ENCODE data around the gene CEMIP.
"Not testable (repeated sequence)": the region's sequence is repeated elsewhere in the genome, so short reads cannot be mapped to it uniquely, and the experiment has no call there.

CEMIP gene

DNA sequence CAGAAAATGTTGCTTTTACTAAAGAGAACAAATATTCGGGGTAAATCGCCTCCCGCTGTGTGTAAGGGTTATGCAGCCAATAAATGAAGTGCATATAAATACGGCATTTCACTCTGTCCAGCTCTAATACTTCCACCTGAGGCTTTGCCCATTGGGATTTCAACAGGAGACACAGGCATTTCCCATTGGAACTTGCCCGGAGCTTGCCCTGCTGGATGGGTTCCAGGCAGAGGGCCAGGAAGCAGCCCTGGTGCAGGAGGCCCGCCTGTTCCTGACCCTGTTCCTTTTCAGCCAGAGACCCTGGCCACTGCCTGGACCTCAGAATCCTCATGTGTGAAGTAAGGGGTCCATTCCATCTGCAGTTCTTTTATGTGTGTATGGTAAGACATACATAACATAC lies 17.4 kb upstream of the CEMIP start:
- no peak for DNase-seq (ENCODE audit: low spot score)

DNA sequence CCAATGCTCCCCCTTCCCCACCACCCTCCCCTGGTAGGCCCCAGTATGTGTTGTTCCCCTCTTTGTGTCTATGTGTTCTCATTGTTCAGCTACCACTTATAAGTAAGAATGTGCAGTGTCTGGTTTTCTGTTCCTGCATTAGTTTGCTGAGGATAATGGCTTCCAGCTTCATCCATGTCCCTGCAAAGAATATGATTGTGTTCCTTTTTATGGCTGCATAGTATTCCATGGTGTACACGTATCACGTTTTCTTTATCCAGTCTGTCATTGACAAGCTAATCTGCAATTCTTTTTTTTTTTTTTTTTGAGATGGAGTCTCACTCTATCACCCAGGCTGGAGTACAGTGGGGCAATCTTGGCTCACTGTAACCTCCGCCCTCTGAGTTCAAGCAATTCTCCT lies 15.9 kb upstream of the CEMIP start:
- DNase-seq (ENCODE audit: low spot score) = not testable (repeated sequence)

DNA sequence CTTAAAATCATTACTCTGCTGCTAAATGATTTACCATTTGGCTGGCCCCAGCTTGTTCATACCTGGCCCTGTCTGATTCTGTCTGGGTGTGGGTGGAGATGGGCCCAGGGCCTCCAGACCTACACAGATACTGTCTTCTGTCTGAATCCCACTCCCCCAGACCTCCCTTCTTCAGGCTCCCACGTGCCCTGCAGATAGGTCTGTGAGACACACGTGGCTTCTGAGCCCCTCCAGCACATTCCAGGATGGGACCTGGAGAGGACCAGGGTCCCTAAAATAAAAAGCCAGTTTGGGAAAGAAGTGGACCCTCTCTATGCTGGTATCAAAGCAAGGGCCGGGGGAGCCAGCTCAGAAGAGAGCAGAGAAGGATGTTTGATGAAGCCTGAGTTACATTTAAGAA lies 14.6 kb upstream of the CEMIP start:
- DNase-seq (ENCODE audit: low spot score) = no peak

DNA sequence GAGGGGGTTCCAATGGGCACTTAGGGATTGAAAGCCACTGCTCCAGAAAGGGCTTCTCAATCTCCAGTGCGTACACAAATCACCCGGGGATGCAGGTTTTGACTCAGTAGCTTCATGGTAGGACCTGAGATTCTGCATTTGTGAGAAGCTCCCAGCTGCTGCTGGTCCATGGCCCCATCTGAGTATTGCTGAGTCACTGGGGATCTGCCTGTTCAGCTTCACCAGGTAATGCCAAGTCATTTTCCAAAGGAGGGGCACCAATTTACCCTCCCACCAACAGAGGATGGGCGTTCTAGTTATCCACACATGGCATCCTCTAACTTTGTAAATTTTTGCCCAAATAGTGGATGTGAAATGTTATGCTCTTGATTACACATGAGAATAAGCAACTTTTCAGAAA lies 12.9 kb upstream of the CEMIP start:
- no peak for DNase-seq (ENCODE audit: low spot score)

DNA sequence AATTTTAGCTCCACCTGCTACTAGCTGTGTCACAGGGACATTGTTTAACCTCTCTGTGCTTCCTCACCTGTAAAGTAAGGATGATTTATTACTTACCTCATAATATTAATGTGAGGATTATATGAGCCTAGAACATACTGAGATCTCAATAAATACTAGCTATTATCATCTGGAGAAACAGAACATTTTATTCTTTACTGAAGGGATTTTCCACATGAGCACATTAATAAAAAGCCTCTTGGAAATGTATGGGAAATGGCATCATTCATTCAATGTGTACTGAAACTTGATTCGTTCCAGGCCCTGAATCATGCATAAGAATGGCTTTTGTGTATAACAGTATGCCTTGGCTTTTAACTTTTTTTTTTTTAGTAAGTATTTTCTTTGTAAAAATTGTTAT lies 11.0 kb upstream of the CEMIP start:
- no peak for DNase-seq (ENCODE audit: low spot score)

DNA sequence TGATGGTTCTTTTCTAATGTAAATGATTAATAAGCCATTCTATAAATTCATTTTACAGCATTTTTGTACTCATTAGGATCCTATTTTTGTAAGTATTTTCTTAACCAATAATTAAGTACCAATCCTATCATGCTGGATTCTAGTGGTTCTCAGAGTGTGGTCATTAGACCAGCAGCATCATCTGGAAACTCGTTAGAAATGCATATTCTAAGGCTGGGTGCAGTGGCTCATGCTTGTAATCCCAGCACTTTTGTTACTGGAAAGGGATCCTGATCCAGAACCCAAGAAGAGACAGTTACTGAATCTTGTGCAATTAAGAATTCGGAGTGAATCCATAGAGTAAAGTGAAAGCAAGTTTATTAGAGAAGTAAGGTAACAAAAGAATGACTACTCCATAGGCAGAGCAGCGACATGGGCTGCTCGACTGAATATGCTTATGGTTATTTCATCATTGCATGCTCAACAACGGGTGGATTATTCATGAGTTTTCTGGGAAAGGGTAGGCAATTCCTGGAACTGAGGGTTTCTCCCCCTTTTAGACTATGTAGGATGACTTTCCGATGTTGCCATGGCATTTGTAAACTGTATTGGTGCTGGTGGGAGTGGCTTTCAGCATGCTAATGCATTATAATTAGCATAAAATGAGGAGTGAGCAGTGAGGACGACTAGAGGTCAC lies 9.9 kb upstream of the CEMIP start:
- no peak for DNase-seq (ENCODE audit: low spot score)

DNA sequence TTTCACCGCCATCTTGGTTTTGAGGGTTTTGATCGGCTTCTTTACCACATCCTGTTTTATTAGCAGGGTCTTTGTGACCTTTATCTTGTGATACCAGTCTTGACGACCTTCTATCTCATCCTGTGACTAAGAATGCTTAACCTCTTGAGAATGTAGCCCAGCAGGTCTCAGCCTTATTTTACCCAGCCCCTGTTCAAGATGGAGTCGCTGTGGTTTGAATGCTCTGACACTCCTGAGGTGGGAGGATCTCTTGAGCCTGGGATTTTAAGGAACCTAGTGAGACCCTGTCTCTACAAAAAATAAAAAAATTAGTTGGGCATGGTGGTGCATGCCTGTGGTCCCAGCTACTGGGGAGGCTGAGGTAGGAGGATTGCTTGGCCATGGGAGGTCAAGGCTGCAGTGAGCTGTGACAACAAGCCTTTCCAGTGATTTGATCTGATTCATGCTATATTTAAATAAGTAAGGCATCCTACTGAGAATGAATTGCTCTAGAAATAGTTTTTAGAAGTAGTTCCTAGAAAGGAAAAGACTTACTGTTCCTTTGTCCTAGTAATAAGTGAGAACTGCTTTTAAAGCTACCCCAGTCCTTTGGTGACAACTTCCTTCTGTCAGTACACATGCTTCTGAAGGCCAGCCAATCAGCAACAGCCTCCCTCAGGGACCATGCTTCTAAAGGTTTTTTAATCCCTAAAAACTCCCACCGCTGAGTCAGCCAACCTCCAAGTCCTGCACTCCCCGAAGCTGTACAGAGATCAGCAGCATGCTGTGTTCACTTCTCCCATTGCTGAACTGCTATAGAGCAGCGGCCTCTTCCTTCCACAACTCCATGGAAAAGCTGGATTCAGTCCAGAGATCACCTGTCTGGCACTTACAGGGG lies 9.1 kb upstream of the CEMIP start:
- no peak for DNase-seq (ENCODE audit: low spot score)

DNA sequence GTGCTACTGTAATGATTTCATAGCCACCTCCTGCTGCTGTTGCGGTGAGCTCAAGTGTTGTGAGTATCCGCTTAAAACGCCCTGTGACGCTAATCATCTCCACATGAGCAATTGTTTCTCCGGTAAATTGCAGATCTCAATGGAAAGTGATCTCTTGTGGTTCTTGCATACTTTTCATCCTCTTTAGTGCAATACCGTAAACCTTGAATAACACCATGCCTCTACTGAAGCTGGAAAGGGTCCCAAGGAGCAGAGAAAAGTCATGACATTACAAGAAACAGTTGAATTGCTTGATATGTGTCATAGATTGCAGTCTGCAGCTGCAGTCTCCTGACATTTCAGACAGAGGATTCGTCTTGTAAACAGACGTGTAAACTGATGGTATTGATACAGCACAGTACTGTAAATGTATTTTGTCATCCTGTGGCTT lies 6.0 kb upstream of the CEMIP start:
- DNase-seq (ENCODE audit: low spot score) = no peak

DNA sequence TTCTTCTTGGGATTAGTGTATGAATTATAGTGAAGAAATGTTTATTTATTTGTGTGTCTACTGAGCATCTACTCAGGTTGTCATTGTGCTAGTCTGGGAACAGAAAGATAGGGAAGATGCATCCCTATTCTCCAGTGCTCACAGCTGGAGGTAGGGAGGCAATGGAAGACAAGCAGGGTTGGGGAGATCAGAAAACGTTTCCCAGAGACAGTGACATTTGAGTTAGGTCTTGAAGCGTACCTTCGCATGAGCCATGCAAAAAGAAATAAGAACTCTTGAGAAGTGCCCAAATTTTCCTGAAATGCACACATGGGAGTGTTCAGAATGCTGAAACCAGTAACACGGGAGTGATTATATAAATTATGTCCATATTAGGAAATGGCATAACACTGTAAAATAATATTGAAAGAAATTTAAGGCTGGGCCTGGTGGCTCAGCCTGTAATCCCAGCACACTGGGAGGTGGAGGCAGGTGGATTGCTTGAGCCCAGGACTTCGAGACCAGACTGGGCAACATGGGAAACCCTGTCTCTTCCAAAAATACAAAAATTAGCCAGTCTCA lies 5.3 kb upstream of the CEMIP start:
- DNase-seq (ENCODE audit: low spot score) = no peak

DNA sequence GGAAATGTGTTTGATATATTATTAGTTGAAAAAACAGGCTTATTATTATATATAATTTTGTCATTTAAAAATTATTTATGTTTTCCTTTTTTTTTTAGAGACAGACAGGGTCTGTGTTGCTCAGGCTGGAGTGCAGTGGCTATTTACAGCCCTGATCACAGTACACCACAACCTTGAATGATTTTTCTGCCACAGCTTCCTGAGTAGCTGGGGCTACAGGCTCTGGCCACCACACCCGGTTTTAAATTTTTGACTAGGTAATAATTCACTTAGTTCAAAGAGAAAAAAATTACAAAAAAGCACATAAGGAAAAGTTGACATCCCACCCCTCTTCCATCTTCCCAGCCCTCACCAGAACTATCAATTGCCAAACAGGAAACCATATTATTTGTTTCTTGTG lies 4.7 kb upstream of the CEMIP start:
- no peak for DNase-seq (ENCODE audit: low spot score)

DNA sequence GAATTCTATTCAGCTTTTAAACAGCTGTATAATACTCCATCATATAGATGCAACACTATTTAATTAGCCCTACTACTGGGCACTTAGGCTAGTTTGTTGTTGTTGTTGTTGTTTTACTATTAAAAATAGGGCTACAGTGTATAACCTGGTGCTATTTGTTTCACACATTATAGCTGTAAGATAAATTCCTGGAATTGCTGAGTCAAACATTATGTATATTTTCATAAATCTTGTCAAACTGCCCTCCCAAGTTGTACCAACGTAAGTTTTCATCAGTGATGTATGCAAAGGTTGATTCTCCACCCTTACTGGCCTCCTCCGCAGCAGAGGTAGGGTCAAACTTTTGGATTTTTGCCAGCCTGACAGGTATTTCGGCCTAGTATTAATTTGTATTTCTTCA lies 3.8 kb upstream of the CEMIP start:
- DNase-seq (ENCODE audit: low spot score) = no peak

DNA sequence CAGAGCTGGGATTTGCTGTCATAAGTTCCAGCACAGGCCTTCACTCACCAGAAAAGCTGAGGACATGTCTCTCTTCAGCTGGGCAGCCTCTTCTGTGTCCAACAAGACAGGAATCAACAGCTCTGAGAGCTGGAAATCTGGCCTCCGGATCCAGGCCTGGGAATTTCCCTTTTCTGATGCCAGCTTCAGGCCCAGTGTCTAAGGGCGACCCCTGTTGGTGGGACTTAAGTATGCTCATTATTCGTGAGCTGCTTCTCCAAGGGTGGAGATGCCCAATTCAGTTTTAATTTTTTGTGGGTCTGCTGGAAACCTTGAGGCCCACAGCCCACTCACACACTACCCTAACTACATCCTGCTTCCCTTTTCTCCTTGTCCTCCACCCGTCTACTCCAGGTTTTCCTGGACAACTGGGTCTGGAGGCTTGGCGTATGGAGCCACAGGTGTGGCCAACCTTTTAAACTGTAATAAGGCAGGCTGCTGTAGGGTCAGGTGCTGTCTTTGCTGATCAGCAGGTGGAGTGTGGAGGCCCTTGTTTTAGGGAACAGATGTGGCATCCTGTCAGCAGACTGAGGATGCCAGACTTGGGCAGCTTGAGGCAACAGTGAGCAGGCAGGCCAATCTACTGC lies 2.6 kb upstream of the CEMIP start:
- peak; percentile 60 for DNase-seq (ENCODE audit: low spot score)

DNA sequence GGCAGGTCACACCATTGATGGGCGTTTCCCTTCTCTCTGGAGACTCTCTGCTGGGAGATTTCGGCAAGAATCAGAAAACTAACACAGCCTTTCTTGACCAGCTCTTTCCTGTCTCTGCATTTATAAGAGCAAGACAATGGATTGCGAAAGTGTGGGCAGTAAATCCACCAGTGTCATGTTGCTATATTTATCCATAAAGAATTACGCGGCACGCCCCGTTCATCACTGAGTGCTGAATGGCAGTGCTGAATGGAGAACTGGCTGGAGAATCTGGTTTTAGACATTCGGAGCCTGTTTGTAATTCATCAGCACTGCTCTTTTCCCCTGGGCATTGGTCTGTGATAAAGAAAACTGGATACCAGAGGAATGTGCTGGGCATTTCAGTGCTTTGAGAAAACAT lies 2.0 kb upstream of the CEMIP start:
- peak; percentile 45 for DNase-seq (ENCODE audit: low spot score)

DNA sequence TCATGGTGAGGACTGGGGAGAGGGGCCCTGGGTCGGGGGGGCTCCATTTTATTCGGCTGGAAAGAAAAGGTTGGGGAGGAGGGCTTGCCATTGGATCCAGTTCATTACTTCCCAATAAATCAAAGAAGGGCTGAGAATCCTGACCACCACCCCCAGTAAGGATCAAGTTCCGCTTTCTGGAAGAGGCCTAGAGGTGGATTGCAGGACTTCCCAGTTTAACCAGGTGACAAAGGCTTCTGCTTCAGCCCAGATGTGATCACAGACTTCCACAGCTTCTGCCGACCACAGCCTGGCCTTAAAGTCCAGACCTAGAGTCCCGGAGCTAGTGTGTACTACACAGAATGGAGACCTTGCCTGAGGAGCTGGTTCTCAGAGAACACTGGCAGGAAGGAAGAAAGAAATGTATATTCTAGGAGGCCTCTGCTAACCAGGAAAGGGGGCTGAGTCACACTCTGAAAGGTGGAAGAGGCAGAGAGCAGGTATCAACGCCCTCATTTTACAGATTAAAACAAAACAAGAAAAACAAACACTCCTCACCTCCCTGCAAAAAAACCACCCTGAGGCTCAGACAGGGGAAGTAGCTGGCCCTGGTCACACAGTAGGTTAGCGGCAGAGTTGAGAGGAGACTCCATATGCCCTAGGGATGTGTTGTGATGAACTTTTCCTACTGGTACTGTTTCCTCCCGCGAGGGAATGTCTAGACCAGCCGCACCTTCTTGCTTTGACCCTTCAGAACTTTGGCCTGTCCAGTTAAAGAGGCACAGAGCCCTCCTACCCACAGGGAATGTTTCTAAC lies 1.1 kb upstream of the CEMIP start:
- DNase-seq (ENCODE audit: low spot score) = no peak

DNA sequence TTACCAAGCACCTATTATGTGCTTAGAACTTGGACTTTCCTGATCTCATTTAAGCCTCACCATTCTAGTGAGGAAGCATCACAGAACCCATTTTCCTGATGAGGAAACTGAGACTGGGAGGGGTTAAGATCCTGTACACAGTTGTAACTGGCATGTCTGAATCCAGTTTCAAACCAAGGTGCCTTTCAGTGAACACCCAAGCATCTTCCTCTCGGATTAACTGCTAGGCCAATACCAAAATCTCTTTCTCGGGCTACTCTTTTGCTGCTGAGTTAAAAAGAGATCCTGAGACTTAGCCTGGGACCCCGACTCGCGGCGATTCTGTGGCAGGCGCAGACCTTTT lies 578 bp upstream of the CEMIP start:
- DNase-seq (ENCODE audit: low spot score) = no peak

DNA sequence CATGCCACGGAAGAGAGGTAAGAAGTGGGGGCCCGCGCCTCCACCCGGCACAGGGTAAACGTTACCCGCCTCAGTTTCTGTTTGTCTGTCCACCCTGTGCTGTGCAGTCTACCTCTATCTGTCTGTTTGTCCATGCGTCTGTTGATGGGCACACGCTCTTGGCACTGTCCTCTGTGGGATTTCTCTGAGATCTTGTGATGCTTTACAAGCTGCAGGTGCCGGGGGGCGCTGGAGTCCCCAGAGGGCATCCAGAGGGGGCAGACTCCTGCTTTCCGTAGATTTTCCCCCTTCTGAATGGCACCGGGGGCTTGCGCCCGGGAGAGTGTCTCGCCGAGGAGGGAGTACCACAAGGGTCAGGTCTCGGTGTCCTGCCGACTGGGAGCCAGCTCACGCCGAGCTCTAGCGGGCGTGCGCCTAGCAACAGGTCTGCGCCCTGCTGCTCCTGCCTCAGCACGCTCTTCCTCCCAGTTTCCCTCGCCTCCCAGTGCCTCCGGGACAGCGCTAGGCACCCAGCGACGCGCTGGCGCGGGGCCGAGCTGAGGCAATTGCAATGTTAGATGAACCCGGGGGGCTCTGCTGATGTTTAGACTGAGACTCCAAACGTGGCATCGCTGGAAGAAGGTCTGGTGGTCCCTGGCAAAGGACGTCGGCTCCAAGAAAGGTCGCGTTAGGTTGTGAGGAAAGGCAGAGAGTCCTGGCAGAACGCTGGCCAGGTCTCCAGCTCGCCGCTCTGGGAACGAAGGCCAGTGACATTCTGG lies 667 bp downstream of the CEMIP start:
- no peak for DNase-seq (ENCODE audit: low spot score)

DNA sequence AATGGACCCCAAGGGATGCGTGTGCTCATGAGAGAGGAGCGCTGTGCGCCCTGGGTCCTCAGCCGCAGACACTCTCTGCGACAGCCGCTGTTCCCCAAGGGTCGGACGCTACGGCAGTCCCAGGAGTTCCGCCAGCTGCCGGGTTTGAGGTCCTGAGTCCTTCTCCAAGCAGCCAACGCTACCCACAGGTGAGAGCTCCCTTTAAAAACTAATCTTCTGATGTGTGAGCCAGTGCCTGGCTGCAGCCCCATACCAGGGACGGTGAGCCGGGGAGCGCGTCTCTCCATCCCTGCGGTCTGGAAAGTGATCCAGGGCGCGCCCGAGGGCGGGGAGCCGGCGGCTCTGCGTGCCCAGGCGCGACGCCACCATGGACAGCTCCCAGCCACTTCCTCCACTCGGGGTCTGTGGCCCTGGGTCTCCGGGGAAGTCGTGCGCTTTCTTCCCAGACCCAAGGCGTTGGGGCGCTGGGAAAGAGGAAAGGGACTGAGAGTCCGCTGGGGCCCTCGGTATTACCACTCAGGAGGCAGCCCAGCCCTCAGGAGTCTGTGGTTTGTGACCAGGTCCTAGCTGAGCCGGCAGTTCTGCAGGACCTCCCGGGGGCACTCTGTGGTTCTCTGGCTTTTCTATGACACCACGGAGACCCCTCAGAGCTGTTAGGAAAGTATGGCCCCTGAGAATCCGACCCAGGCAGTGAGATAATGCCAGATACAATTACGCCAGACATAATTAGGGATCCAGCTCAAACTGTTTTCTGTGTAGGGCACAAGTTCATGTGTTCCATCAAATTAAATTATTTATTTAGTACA lies 1.4 kb downstream of the CEMIP start:
- DNase-seq (ENCODE audit: low spot score) = no peak

DNA sequence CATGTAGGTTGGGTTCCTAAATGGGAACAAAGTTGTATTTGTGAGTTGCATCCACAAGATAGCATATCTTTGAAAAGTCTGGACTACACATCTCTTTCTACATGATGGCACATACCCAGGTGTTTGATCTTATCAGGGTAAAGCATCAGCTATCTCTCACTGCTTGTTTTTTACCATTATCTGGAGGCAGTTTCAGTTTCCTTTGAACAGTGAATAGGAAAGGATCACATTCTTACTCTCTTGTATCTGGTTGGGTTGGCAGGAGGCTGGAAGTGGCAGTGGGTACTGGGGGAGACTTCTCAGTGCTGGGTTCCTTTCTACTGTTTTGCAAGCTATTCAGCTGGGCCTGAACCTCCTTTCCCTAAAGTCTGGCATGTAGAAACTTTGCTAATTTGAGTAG lies 4.1 kb downstream of the CEMIP start:
- no peak for DNase-seq (ENCODE audit: low spot score)

DNA sequence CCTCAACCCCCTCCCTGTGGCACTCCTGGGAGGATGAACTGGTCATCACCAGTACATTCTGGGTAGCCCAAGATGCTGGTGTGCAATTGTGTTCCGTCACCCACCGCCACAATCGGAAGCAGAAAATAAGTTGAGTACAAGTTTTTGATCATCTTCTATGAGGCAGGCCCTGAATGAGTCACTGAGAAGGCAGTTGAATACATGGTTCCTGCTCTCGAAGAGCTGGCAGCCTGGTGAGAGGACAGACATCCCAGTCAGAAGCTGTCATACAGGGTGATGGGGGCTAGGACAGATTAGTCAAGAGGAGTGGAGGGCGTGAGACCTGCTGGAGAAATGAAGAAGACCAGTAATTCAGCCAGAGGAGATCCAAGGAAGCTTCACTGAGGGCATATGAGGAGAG lies 6.2 kb downstream of the CEMIP start:
- DNase-seq (ENCODE audit: low spot score) = no peak

DNA sequence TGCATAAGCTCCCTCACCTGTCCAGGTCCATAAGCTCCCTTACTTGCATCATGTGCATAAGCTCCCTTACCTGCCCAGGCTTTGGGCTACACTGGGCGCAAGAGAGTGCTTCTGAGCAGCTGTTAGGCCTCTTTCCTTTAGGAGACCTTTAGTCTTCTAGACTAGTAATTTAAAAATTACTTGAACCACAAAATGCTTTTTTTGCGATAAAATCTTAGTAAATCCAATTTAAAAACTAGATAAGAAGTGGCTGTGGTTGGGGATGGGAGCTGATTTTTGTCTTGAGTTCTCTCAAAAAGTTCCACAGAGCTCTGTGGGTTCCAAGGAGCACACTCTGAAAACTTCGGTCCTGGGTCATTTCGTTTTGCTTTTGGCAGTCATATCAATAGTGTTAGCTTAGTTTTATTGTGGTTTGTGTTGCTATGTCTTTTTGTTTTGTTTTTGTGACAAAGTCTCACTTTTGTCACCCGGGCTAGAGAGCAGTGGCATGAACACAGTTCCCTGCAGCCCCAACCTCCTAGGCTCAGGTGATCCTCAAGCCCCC lies 6.7 kb downstream of the CEMIP start:
- no peak for DNase-seq (ENCODE audit: low spot score)
